ENCODE results near the gene MUCL1.
"Not testable (repeated sequence)": the region's sequence is repeated elsewhere in the genome, so short reads cannot be mapped to it uniquely, and the experiment has no call there.

Gene MUCL1, protein sequence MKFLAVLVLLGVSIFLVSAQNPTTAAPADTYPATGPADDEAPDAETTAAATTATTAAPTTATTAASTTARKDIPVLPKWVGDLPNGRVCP

DNA sequence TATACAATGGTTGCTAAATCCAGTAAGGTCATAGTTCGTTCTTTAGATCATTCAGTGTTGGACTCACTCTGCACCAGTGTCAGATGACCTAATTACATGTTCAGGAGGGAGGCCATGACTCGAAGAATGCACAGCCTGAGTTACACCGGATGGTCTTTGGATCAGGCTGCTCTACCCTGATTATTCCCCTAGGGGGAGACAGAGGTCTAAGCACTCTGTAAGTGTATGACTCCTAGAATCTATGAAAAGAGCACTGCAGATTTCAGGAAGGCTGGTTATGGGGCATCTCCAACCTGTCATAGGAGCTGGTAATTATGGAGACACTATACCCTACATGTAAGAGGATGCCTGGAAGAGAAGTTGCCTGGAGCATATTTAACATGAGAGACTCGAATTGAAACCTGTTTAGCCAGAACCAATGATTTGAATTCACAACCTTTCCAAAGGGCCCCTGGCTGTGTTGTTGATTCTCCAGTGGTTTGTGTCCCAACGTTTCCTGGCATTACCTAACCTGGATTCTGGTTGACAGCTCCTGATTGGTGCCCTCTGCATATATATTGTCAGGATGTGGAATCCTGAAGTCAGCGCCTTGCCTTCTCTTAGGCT lies at the start of gene MUCL1:
Gene MUCL1 (plus strand): TSS at position 584 of the 606 bp plus-strand sequence. CDS start 67 bp downstream, outside the sequence.
- DNase-seq (ENCODE audit: low read depth in 1 of 2, low spot score in 1 of 2) = peak; percentile 31 to 51

DNA sequence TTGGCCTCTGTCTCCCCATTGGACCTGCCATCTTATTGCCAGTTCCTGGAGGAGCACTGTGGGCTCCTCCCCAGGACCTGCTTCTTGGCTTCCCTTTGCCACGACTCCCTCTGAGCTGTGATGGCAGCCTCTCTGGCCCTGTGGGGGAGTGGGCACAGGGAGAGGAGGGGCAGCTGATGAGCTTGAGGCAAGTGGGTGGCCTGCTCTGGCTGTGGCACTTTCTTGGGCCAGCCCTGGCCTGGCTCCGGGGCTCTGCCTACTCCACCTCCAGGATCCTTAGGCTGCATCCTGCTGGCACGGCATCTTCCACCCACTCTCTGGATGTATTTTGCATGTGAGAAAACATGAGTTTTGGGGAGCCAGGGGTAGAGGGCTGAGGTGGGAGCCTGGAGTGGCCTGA lies 32.6 kb upstream of the MUCL1 start:
- no peak for DNase-seq (ENCODE audit: low read depth in 1 of 2, low spot score in 1 of 2)

DNA sequence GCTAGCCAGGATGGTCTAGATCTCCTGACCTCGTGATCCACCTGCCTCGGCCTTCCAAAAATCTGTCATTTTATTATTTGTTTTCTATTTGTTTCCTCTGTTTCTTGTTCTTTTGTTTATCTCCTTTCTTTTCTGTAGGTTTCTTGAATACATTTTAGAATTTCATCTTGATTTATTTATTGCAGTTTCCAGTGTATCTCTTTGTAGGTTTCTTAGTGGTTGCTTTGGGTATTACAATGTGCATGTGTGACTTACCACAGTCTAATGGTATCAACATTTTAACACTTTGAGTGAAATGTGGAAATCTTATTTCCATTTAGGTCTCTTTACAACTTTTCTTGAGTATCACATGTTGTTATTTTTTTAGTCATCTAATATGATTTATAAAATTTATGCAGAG lies 29.9 kb upstream of the MUCL1 start:
- no peak for DNase-seq (ENCODE audit: low read depth in 1 of 2, low spot score in 1 of 2)

DNA sequence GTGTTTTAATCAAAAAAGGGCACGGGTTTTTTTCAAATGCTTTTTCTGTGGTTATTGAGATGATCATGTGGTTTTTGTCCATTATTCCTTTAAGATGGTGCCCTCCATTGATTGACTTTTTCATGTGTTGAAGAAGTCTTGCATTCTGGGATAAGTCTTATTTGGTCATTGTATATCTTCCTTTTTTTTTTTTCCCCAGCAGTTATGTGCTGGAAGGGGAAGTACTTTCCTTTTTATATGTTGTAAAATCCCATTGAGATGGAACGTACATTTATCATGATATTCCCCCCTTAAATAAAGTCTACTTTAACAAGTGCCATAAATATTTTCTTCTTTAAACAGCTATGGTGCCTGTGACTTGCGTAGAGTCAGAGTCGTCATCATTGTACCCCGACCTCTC lies 24.8 kb upstream of the MUCL1 start:
- DNase-seq (ENCODE audit: low read depth in 1 of 2, low spot score in 1 of 2) = no peak

DNA sequence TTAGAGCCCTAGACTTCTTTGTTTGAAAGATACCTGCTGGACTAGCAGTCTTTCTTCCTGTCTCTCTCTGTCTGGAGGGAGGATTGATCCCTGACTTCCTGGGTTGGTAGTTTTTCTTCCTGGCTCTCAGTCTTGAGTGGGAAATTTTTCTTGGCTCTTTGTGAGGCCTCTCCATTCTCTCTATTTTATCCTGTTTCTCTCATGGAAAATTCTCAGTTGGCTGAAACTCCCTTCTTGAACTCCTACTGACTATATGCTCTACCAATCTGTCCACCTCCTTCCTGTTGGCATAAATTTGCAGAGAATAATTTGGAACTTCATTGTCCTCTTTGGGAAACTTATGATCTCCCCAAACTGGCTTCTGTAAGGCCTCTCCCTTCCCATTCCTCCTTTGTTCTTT lies 24.1 kb upstream of the MUCL1 start:
- no peak for DNase-seq (ENCODE audit: low read depth in 1 of 2, low spot score in 1 of 2)

DNA sequence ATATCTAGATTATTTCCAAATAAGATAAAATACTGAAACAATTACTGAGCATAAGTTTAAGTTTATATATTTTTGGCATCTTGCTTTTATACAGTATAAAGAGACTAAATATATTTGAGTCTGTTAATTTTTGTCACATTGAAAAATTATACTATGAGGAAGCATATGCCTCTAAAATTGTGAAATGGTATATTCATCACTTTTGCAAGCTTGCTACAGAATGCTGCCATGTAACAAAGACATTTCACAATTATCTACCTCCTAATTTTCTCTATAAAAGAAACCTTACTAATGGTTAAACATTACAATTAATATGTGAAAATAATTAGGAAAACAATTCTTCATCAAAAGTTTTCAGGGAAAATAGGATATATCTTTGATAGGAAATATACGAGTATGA lies 22.7 kb upstream of the MUCL1 start:
- no peak for DNase-seq (ENCODE audit: low read depth in 1 of 2, low spot score in 1 of 2)

DNA sequence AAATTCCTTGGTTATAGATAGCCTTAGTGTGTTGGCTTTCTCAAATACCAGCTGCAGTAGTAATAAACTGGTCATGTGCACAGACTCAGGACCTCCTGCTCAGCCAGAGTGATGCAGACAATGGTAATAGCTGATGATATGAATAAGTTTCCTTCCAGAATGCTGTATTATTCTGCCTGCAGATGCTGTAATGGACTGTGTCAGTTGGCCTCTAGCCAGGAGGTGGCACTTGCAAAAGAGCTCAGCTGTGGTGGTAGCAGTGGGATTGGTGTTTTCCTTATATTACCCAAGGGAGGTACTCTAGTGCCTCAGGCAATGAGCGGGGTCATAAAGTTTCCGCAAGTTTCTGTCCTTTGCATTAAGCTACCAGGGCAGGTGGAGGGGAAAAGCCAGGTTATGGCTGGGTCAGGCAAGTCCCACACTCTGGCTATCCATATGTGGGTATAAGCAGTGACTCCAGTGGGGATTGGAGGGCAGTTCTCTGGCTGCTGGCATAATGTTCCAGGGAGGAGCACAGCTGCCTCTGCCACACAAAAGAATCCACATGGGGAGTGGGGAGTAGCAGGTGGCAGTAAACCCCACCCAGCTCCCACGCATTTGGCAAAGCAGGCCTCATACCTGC lies 14.0 kb upstream of the MUCL1 start:
- no peak for DNase-seq (ENCODE audit: low read depth in 1 of 2, low spot score in 1 of 2)

DNA sequence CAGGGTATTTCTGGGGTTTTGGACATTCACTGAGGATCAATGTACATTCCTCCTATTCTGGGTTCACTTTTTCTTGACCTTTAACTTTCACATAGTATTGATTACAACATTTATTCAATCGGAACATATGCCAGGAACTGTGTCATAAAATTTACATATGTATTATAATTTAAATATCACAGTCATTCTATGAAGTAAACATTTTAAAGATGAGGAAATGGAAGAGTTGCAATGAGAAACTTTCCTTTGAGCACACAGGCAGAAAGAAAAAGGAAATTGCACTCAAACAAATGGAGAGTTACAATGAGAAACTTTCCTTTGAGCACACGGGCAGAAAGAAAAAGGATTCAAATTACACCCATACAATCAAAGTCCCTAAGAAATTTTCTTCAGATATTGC lies 3.1 kb downstream of the MUCL1 start:
- no peak for DNase-seq (ENCODE audit: low read depth in 1 of 2, low spot score in 1 of 2)

DNA sequence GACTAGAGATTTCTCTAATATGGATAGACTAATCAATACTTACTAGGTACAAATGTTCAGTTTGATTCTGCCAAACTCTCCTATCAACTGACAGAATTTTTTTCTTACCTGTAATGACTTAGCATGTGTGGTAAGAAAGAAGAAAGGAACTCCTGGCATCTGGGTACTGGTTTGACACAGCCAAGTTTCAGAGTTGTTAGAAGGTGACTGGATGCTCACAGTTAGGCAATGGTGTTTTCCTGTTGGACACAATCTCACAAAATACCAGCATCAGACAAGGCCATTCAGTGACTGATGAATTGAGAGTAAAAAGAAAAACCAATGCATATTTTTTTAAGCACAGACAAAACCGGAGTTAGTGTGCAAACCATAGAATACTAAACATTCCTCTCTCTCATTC lies 4.2 kb downstream of the MUCL1 start:
- no peak for DNase-seq (ENCODE audit: low read depth in 1 of 2, low spot score in 1 of 2)

DNA sequence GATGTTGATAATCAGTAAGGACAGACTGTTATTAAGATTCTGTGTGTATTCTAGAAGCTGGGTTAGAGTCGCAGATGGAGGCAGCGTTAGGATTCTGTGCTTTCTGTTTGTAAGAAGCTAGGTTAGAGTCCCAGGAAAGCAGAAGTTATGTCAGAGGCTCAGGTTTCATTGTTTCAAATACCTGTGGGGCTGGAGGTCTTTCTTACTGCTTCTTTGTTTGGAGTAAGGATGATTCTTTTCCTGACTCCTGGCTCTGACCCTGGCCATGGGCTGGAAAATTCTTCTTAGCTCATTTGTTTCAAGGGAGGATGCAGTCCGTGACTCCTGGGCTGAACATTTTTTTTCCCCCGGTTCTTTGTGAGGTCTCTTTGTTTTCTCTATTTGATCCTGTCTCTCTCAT lies 5.2 kb downstream of the MUCL1 start:
- no peak for DNase-seq (ENCODE audit: low read depth in 1 of 2, low spot score in 1 of 2)

DNA sequence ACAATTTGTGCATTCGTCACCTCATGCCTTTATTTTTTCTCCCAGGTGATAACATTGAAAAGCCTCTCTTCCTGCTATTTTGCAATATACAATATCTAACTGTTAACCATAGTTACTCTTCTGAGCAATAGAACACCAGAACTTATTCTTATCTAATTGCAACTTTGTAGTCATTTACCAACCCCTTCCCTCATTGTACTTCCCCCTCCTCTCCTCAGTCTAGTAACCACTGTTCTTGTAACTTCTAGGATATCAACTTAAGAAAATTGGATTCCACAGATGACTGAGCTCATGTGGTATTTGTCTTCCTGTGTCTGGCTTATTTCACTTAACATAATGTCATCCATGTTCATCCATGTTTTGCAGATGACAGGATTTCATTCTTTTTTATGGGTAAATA lies 7.6 kb downstream of the MUCL1 start:
- DNase-seq (ENCODE audit: low read depth in 1 of 2, low spot score in 1 of 2) = no peak

DNA sequence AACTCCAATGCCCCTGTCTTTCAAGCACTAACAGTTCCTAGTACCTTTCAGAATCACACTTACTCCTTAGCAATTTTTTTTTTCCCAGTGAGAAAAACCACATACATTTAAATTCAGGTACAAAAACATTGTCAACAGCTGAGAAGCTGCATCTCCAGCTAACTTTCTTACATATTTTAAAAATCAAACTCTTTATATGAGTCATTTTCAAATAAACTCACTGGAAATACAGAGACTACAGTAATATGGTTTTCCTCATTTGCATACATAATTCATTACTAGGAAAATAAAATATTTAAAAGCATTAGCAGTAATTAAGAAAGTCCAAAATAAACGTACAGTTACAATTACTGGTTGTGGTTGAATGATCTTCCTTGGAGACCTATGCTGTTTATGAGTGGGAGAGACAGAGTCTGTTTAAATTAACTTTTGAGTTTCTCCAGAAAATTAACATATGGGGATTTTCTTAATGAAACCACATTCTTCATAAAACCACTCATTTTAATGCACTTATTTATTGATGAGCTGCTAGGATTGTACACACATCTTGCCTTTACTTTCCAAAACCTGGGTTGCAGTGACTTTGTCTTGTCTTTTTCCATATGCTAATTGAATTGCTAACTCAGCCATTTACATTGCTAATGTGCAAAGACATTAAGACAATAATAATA lies 9.8 kb downstream of the MUCL1 start:
- DNase-seq (ENCODE audit: low read depth in 1 of 2, low spot score in 1 of 2) = no peak

DNA sequence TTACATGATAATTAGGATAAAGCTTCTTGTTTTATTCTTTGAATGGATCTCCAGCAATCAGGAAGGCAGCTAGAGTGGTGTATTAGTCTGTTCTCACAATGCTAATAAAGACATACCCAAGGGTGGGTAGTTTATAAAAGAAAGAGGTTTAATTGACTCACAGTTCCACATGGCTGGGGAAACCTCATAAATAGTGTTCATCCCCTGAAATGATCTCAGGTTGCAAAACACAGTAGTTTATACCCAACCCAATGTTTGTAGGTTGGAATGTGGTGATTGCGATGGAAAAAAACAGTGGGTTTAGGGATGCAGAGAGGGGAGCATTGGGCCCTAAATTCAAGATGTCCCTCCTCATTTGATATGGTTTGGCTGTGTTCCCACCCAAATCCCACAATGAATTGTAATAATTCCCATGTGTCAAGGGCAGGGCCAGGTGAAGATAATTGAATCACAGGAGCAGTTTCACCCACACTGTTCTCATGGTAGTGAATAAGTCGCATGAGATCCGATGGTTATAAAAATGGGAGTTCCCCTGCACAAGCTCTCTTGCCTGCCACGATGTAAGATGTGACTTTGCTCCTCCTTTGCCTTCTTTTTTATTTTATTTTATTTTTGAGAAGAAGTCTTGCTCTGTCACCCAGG lies 11.5 kb downstream of the MUCL1 start:
- DNase-seq (ENCODE audit: low read depth in 1 of 2, low spot score in 1 of 2) = no peak

DNA sequence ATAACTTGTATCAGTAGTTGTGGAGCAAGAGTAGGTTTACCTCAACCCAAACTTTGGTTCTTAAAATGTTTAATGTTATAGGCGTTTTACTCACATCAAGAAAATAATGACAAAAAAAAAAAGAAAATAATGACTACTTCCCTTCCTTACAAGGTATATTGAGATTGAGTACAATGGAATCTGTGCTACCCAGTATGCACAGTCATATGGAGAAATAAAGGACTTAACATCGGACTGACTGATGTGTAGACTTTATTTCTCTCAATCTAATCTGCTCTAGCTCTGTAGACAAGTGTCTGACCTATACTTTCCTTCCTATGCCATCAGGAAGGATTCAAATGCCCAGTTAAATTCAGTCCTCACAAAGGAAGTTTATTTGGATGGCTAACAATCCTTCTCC lies 14.4 kb downstream of the MUCL1 start:
- no peak for DNase-seq (ENCODE audit: low read depth in 1 of 2, low spot score in 1 of 2)

DNA sequence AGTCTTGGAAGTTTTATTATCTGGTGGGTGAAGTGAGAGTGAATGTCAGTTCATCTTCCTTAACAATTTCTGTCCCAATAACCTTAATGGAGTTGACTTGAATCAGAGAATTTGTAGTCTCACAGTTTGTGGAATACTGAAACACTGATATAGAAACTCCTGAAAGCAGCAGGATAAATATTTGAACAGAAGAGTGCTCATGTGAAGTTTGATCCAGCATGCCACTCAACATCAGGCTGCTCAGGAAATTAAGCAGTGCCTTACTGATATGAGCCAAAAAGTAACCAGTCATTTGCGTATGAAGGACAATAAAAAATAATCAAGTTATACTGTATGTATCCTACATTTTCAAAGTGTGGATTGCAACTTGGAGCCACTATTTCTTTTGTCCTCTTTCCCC lies 15.7 kb downstream of the MUCL1 start:
- no peak for DNase-seq (ENCODE audit: low read depth in 1 of 2, low spot score in 1 of 2)

DNA sequence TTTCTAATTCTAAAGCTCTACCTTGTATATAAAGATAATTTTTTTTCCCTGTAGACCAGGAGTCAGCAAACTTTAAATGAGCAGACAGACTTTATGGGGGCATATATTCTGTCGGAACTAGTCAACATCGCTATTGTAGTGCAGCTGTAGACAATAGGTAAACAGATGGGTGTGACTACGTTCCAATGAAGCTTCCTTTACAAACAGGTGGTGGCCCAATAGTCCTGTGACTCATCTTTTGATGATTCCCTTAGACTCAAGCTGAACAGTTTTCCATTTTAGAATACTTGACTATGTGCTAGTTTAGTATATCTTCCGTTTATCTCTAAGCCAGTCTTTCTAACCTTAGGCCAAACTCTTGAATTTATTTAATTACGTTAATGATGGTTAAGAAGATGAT lies 16.3 kb downstream of the MUCL1 start:
- DNase-seq (ENCODE audit: low read depth in 1 of 2, low spot score in 1 of 2) = no peak

DNA sequence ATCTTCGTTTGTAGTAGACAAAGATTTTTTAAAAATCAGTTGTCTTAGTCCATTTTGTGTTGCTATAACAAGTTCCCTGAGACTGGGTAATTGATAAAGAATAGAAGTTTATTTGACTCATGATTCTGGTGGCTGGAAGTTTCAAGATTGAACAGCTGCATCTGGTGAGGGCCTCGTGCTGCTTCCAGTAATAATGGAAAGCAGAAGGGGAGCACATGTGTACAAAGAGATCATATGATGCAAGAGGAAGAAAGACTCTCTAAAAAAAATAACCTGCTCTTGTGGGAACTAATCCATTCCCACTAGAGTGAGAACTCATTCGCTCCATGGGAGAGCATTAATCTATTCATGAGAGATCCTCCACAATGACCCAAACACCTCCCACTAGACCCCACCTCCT lies 24.8 kb downstream of the MUCL1 start:
- no peak for DNase-seq (ENCODE audit: low read depth in 1 of 2, low spot score in 1 of 2)

DNA sequence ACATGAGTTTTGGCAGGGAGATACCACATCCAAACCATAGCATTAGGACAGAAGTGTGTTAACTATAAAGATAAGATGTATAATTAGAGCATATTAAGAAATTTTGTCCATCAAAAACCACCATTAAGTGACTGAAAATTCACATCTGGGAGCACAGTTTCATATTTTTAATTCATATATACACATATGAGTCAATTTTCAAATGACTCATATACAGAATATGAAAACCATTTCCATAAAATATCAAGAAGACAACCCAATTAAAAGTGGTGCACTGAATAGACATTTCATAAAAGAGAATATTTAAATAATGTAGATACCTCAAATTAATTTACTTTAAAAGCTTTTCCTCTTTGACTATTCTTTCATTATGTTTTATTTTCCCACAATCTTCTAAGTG lies 25.3 kb downstream of the MUCL1 start:
- DNase-seq (ENCODE audit: low read depth in 1 of 2, low spot score in 1 of 2) = no peak

DNA sequence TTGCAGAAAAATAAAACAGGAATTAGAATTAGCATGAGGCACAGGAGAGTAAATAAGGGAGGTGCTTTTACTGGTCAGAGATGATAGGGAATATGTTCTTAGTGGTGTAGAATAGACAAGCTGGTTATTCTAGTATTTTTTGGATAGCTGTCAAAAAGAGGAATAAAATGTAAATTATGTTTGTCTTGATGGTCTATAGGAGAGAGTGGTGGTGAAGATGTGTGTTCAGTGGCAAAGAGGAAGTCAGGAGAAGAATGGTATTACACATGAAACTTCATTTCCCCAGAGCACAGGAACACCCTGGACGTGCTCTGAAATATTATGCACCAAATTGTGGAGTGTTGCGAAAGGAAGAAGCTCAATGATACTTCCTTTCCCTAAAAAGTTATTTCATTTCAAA lies 27.8 kb downstream of the MUCL1 start:
- no peak for DNase-seq (ENCODE audit: low read depth in 1 of 2, low spot score in 1 of 2)

DNA sequence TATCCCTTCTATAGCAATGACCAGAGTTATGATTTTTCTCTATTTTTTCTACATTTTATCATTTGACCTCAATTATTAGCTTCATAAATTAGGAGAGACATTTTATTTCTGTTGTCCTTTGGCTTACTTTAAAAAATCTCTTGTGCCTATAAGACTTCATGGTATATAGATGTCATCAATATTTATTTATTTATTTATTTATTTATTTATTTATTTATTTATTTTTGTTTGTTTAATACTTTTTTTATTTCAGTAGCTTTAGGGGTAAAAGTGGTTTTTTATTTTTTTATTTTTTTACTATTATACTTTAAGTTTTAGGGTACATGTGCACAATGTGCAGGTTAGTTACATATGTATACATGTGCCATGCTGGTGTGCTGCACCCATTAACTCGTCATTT lies 28.3 kb downstream of the MUCL1 start:
- DNase-seq (ENCODE audit: low read depth in 1 of 2, low spot score in 1 of 2) = not testable (repeated sequence)

DNA sequence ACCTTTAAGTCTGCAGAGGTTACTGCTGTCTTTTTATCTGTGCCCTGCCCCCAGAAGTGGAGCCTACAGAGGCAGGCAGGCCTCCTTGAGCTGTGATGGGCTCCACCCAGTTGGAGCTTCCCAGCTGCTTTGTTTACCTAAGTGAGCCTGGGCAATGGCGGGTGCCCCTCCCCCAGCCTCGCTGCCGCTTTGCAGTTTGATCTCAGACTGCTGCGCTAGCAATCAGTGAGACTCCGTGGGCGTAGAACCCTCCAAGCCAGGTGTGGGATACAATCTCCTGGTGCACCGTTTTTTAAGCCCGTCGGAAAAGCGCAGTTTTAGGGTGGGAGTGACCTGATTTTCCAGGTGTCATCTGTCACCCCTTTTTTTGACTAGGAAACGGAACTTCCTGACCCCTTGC lies 34.1 kb downstream of the MUCL1 start:
- not testable (repeated sequence) for DNase-seq (ENCODE audit: low read depth in 1 of 2, low spot score in 1 of 2)

DNA sequence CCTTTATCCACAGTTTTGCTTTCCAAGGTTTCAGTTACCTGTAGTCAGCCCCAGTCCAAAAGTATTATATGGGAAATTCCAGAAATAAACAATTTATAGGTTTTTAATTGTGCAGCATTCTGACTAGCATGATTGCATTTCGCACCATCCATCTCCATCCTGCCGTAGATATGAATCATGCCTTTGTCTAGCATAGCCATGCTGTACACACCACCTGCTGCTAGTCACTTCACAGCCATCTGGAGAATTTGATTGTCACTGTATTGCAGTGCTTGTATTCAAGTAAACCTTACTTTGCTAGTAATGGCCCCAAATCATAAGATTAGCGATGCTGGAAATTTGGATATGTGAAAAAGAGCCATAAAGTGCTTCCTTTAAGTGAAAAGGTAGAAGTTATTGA lies 36.0 kb downstream of the MUCL1 start:
- no peak for DNase-seq (ENCODE audit: low read depth in 1 of 2, low spot score in 1 of 2)

All from activated T-helper 1 cell treated with anti-CD3 and anti-CD28 coated beads, Interleukin-2, amount 50 U/mL, for 16 hours (primary cell).